SK-N-MC (cell line): ENCODE data around the gene WSB2.

ENCODE experiments used
- EZH2 ChIP-seq: fragments of 200-600 bp; sonication (generic); IDR thresholded peaks from one replicate; pipeline ENCODE4 v1.6.1; 2017; ENCODE audit warnings: antibody characterized with exemption
- FOXP2 ChIP-seq: optimal IDR thresholded peaks from 2 replicates; pipeline ENCODE3; 2011; ENCODE audit warnings: mild to moderate bottlenecking, moderate library complexity; ENCODE audit not compliant: insufficient read depth; ENCODE audit errors: extremely low read length, control extremely low read depth
- POLR2AphosphoS5 ChIP-seq: IDR thresholded peaks from 2 replicates; pipeline ENCODE4 v1.6.1; 2012; ENCODE audit warnings: mild to moderate bottlenecking, low read depth, low read length, borderline replicate concordance

- TF ChIP-seq EZH2 (no peak), POLR2AphosphoS5 (no peak), FOXP2 (no peak)
Measured at GRCh38 chr12:118052324-118053070, 8.5 kb downstream of the WSB2 start.
